Sigmoid colon (tissue), 3 donors: ENCODE measurements around the gene LARGE2.

Experiments used
- CTCF ChIP-seq, 4 experiments: fragments of 450-650 bp in 3 of 4; fragments of 200-600 bp in 1 of 4; IDR thresholded peaks; one replicate each; pipeline ENCODE4 v1.5.1; 2016 to 2019; ENCODE audit warnings: antibody characterized with exemption in 4 of 4, mild to moderate bottlenecking in 3 of 4, moderate library complexity in 2 of 4
- POLR2A ChIP-seq, 2 donors: fragments of 450-650 bp; IDR thresholded peaks; one replicate each; pipeline ENCODE4 v1.6.1; 2016; ENCODE audit warnings: antibody characterized with exemption in 2 of 2, mild to moderate bottlenecking in 2 of 2, moderate library complexity in 2 of 2

- TF ChIP-seq POLR2A (IDR thresholded peaks at IDR 0.05) (no peak), CTCF (IDR thresholded peaks at IDR 0.05) (no peak)
Observed at GRCh38 chr11:45910623-45911022, 11.8 kb upstream of the LARGE2 start.
